Mesenteric fat pad (tissue), 1 donor: ENCODE data around the gene KIF16B. TPM values are rescaled to one million over a fixed set of nuclear protein-coding genes. Genes with fewer than 3 reads are reported as not detected.
"Not testable (repeated sequence)": the region's sequence is repeated elsewhere in the genome, so short reads cannot be mapped to it uniquely, and the experiment has no call there.

Experiments
- DNase-seq: peaks from one replicate; pipeline ENCODE4 v3.0.0-alpha.2; 2020; ENCODE audit warnings: low spot score
- total RNA-seq: library from RNA; stranded (reverse); fragmentation: NEBNext Ultra II Directional; extraction: Animal tissue kit (Norgen Biotek cat#: 25700); gene quantifications from one replicate; pipeline ENCODE4 v1.2.1, GENCODE V29; 2021
- donor health status: DM: yes; HTN: yes; CAD: no.

Gene KIF16B
- total RNA-seq, 1 donor from 2014 or later, result 19.7 TPM

- no peak for DNase-seq
Measured at GRCh38 chr20:16265334-16265733, 307.9 kb downstream of the KIF16B start.

GRCh38 chr20:16263582-16263981 lies 309.7 kb downstream of the KIF16B start:
- DNase-seq, result no peak

- no peak for DNase-seq
Measured at GRCh38 chr20:16262594-16262993, 310.7 kb downstream of the KIF16B start.

DNA sequence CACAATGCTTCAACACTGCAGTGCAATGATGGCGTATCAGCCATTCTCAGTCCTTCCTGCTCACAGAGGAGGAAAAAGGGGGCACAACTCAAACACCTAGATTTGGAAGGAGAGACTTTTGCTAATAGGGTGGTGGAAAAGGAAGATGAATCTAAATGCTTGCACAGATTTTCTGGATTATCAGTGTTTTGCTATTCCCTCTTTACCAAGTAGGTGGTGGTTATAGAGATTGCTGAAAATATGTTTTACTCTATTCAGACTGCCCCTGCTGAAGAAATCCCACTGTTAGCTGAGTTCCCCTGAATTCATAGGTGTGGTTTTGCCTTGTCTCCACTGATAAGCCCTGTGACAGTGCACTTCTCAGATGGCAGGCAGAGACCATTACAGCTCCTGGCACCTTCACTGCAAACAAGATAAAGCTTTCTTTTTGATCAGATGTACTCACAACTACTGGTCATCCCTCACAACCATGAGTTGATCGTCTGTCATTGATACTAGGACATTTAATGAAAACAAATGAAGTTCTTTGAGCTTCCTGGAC lies 311.4 kb downstream of the KIF16B start:
- DNase-seq, result no peak

DNA sequence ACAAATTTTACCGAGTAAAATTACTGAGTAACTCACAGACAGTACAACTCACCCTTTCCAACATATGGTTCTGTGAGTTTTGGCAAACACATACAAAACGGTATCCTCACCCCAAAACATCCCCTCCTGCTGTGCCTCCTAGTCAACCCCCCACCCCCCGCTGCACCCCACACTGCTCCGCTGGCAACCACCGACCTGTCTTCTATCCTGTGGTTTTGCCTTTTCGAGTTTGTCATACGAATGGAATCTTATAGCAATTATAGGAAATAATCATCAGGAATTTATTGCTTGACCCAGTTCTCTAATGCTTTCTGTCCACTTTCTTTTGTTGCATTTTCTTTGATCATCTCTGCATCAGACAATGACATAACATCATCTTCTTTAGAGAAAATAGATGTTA lies 312.3 kb downstream of the KIF16B start:
- DNase-seq, result no peak

- DNase-seq, result not testable (repeated sequence)
Measured at GRCh38 chr20:16260133-16260532, 313.1 kb downstream of the KIF16B start.

- no peak for DNase-seq
Measured at GRCh38 chr20:16258766-16259165, 314.5 kb downstream of the KIF16B start.

GRCh38 chr20:16257813-16258430 lies 315.3 kb downstream of the KIF16B start:
- DNase-seq, result no peak

DNA sequence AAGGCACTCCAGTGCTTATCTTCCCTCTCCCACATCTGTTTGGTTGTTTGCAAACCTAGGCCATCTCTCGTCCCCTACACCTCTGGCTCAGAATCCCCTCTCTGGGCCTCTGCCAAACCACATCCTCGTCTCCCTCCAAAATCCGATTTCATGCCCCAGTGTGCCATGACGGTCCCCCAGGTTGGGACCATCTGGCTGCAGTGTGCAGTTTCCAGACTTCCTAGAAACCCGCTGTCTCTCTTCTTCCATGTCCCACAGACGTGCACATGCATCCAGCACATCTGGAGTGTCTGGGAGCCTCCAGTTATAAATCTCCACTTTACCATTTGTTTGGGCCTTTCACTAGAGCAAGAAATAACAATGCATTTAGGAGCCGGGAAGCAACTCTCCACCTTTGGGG lies 316.2 kb downstream of the KIF16B start:
- no peak for DNase-seq

GRCh38 chr20:16246870-16247269 lies 326.4 kb downstream of the KIF16B start:
- no peak for DNase-seq

DNA sequence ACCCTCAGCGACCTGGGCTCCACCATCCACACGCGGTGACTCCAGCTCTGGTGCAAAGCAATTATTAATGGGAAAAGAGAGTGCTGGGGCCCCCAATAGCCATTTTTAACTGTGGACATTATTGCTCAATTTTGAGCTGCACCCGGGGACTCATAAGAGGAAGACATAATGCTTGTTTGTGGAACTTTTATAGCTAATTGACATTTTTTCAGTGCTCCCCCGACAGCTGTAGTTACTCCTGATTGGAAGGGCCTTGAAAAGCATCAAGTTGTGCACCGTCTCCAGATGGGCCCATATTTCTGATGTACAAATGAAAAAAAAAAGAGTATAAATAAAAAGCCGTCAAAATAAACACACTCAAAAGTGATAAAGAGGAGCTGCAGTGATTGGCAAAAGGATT lies 327.0 kb downstream of the KIF16B start:
- no peak for DNase-seq

DNA sequence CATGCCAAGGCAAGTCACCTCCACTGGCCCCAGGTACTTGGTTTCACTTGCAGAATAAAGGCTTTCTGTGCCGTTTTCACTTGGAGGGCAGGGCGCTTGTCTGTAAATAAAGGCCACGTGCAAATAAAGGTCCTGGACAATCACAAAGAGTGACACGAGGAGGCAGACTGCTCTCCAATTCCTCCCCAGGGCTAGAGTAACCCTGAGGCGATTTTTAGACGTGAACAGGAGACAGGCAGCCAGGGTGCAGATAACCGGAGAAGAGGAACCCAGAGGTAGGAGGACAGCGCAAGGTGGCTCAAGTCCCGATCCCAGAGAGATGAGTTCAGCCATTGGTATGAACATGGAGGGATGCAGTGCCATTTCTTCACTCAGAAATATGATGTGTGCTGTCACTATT lies 327.4 kb downstream of the KIF16B start:
- DNase-seq, result no peak

GRCh38 chr20:16244892-16245291 lies 328.4 kb downstream of the KIF16B start:
- no peak for DNase-seq

- no peak for DNase-seq
Measured at GRCh38 chr20:16243470-16243869, 329.8 kb downstream of the KIF16B start.

- DNase-seq, result no peak
Measured at GRCh38 chr20:16241911-16242310, 331.3 kb downstream of the KIF16B start.

DNA sequence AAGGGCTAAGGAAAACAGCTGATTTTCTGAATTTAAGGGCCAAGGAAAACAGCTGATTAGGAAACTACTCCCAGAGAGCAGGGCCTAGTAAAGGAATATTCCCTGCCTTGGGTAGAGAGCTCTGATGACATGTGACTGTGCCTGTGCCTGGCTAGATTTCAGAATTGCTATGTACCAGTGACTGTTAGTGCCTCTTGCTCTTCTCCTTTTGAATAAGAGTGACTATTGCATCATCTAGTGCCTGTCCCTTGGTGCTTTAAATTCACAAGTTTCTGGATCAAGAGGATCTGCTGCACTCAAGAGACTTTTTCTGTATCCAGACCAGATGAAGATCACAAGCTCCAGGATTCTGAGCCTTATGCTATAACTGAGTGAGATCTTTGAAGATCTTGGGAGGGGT lies 332.9 kb downstream of the KIF16B start:
- DNase-seq, result no peak

DNA sequence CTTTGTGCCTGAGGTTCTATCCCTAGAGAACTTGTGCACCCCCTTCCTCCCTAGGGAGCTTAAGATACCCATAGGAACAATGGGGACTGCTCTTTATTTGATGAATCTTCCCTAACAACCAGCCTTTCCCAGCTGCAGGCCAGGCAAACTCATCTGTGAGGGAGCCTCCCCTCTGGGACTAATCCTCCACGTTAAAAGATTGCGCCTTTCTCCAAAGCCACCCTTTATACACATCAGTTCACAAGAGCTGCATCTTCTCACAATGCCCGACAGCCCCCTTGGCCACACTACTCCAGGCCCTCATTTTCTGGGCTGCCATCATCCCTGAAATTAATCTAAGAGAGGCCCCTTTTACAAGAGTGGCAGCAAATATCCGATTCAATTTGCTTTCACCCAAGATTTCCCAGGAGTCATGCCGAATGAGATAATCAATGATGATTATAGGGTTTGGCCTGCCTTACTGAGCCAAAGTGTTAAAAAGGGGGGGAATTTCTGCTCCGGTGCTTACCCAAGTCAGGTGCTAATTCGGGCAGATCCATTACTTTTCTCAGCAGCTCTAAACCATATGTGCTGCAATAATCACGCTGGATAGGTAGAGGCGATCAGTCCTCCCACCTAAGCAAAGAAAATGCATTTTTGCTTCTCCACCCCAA lies 336.5 kb downstream of the KIF16B start:
- no peak for DNase-seq

DNA sequence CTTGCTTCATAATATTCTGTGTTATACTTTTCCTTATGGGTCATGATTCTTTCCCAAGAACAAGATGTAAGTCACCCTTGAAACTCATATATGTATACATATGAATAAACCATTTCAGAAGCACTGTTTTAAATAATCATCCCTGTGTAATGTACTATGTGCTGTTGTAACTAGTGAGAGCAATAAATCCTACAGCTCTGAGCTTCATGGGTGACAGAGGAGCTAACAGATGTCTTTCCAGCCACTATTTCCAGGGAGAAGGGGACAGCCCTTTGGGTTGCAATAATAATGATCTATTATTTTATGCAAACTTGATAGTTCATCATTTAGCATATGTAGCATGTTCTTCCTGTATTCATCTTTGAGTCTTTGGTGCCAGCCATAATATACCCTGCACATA lies 342.8 kb downstream of the KIF16B start:
- no peak for DNase-seq

- no peak for DNase-seq
Measured at GRCh38 chr20:16229813-16230212, 343.4 kb downstream of the KIF16B start.

- DNase-seq, result no peak
Measured at GRCh38 chr20:16228722-16229121, 344.5 kb downstream of the KIF16B start.

DNA sequence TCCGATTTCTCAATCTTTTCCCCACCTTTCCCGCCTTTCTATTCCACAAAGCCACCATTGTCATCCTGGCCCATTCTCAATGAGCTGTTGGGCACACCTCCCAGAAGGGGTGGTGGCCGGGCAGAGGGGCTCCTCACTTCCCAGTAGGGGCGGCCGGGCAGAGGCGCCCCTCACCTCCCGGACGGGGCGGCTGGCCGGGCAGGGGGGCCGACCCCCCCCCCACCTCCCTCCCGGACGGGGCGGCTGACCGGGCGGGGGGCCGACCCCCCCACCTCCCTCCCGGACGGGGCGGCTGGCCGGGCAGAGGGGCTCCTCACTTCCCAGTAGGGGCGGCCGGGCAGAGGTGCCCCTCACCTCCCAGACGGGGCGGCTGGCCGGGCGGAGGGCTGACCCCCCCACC lies 346.3 kb downstream of the KIF16B start:
- DNase-seq, result not testable (repeated sequence)

DNA sequence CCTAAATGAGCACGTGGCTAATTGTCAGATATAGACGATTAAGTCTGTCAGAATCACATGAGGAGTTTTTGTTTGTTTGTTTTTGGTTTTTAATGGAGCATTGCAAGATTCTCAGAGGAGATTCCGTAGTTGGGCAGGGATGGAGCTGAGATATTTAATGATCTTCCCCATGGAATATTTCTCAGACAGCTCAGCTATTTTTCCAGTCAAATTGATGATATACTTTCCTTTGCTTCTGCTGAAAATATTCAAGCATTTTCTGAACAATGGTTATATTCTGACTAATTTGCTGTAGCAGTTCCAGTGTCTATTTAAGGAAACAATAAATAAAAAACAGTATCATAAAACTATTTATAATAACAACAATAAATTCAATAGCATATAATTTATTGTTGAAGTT lies 348.4 kb downstream of the KIF16B start:
- DNase-seq, result no peak

GRCh38 chr20:16222859-16223411 lies 350.3 kb downstream of the KIF16B start:
- DNase-seq, result no peak
